Limb (tissue), 2 donors: Measurements from ENCODE around the gene KRTAP10-2.
A peak's percentile ranks its signal among the peaks of the same experiment; 100 is the strongest.

Experiments
- DNase-seq, 2 donors: peaks; one replicate each; pipeline ENCODE4 v3.0.0-alpha.2; 2016; ENCODE audit errors: extremely low spot score in 2 of 2

The KRTAP10-2 gene

DNA sequence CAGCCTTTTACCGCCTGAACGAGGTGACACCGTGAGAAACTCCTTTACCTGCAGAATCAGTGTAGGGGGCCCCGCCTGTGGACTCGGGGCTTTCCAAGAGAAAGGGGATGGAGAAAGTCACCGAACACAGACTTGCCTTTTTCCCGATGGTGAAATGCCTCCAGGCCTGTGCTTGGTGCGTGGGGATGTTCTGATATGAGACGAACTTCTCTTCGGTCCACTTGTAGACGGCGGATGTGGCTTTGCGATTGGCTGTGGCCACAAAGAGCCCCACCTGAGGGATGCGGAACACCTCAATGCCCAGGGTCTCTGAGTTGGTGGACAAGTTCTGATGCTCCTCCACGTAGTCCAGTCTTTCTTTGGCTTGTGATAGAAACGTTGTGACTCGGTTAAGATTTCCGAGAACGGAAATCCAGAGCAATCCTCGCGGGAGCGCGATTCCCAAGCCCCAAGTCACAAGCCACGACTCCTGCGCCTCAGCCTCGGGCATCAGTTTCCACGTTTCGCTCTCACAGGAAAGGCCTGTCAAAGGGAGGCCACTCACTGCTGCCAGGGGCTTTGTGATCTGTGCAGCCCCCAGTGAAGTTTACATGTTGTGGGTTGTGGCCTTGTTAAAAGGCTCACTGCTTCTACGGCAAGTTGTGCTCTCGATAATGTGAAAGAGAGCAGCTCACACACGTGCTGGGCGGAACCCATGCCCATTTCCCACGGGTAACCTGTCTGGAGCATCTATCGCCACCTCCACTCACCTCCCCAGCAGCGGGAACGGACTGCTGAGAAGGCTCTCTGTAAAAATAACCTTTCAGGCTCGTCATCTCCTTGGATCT is 23.9 kb downstream of the KRTAP10-2 start:
- peak in 1 of 2 donors; percentile 9 for DNase-seq

- DNase-seq, result peak in 1 of 2 donors; percentile 4
Measured at GRCh38 chr21:44526096-44526997, 25.0 kb downstream of the KRTAP10-2 start.

DNA sequence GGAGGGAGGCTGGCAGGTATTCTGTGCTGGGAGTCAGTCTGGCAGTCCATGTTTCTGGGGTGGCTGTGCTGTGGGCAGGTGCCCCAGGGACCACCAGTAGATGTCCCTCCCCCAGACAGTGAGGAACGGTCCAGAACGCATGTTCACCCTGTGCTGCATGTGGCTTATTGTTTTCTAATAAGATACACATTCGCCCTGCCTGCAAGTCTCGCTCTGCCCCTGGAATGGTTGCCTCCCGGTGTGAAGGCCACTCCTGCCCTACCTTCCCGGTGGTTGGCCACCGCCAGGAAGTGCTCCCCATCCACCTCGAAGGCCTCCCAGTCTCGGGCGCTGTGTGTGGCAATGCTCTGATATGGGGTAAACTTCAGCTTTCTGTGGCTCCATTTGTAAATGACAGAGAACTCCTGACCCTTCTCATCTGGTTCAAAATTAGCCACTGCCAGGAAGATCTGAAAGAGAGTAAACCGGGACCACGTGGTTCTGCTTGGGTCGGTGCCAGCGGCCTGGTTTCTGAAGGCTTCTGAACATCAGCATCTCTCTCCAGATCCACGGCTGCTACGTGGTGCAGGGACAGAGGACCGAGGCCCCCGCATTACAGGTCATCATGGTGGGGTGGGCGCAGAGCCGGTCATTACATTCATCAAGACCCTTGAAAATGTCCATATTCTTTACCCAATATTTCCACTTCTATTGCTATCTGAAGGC is 25.8 kb downstream of the KRTAP10-2 start:
- DNase-seq, result peak in 1 of 2 donors; percentile 6

DNA sequence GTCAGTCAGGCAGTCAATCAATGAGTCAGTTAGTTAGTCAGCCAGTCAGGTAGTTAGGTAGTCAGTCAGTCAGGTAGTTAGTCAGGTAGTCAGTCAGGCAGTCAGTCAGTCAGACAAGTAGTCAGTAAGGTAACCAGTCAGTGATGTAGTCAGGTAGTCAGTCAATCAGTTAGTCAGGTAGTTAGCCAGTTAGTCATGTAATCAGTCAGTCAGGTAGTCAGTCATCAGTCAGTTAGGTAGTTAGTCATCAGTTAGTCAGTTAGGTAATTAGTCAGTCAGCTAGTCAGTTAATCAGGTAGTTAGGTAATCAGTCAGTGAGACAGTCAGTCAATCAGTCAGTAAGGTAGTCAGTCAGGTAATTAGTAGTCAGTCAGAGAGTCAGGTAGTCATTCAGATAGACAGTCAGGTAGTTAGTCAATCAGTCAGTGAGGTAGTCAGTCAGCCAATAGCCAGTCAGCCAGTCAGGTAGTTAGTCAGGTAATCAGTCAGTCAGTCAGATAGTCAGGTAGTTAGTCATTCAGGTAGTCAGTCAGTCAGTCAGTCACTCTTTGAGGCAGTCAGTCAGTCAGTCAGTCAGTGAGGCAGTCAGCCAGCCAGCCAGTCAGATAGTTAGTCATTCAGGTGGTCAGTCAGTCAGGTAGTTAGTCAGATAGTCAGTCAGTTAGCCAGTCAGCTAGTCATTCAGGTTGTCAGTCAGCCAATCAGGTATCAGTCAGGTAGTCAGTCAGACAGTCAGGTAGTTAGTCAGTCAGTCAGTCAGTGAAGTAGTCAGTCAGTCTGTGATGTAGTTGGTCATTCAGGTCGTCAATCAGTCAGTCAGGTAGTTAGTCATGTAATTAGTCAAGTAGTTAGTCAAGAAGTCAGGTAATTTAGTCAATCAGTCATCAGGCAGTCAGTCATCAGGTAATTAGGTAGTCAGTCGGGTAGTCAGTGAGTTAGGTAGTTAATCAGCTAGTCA is 26.6 kb downstream of the KRTAP10-2 start:
- DNase-seq, result no peak

DNA sequence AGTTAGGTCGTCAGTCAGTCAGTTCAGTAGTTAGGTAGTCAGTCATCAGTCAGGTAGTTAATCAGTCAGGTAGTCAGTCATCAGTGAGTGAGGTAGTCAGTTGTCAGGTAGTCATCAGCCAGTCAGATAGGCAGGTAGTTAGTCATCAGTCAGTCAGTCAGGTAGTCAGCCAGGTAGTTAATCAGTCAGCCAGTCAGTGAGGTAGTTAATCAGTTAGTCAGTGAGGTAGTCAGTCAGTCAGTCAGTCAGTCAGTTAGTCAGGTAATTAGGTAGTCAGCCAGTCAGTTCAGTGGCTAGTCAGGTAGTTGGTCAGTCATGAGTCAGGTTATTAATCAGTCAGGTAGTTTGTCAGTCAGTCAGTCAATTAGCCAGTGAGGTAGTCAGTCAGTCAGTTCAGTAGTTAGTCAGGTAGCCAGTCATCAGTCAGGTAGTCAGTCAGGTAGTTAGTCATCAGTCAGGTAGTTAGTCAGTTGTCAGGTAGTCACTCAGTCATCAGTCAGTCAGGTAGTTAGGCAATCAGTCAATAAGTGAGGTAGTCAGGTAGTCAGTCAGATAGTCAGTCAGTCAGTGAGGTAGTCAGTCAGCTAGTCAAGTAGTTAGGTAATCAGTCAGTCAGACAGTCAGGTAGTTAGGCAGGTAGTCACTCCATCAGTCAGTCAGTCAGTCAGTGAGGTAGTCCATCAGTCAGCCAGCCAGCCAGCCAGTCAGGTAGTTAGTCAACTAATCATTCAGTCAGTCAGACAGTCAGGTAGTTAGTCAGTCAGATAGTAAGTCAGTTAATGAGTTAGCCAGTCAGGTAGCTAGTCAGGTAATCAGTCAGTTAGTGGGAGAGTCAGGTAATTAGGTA is 27.5 kb downstream of the KRTAP10-2 start:
- DNase-seq, result peak in 1 of 2 donors; percentile 5

- DNase-seq, result no peak
Measured at GRCh38 chr21:44522753-44523204, 28.5 kb downstream of the KRTAP10-2 start.

- DNase-seq, result peak in 1 of 2 donors; percentile 22
Measured at GRCh38 chr21:44521928-44522752, 29.2 kb downstream of the KRTAP10-2 start.

GRCh38 chr21:44521301-44521927 is 29.9 kb downstream of the KRTAP10-2 start:
- DNase-seq, result peak in 1 of 2 donors; percentile 24

- no peak for DNase-seq
Measured at GRCh38 chr21:44520326-44521300, 30.7 kb downstream of the KRTAP10-2 start.

DNA sequence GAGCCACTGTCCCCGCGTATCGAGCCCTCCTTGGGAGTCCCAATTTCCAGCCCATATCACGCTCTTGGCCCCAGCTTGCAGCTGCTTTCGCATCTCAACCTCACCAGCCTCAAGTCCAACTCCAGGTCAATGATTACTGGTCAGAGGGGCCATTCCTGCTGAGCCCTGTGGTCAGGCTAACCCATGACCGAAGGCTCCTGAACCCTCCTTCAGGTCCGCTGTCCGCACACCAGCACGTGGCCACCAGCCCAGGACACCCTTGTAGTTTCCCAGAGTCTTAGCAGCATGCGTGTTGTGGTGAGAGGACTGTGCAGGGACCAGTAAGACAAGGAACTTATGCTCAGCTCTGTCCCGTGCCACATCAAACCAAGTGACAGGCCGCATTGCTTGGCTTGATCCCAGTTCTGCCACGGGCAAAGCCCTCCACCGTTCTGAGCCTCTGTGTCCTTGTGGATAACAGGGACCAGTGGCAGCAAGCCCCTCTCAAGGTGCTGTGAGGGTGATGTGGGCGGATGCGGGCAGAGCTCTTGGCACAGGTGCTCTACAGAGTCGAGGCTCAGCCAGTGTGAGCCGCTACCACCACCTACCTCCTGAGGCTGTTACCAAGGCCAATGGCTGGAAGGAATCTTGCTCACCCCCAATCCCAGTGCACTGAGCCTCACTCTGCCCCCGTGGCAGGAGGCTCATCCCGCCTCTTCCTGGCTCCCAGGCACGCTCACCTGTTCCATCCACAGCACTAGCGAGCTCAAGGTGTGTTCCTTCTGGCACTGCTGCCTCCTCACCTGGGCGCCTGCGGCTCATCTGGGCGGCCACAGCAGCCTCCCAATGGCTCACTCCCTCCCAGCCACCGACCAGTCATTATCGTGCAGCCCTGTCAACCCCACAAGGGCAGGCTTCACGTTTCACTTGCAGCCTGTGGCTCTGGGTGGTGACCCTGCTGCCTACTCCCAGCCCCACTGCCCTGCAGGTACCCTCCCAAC is 31.7 kb downstream of the KRTAP10-2 start:
- no peak for DNase-seq

GRCh38 chr21:44518686-44519085 is 32.6 kb downstream of the KRTAP10-2 start:
- no peak for DNase-seq

GRCh38 chr21:44517175-44517899 is 34.0 kb downstream of the KRTAP10-2 start:
- DNase-seq, result no peak

GRCh38 chr21:44516828-44517174 is 34.5 kb downstream of the KRTAP10-2 start:
- DNase-seq, result no peak

DNA sequence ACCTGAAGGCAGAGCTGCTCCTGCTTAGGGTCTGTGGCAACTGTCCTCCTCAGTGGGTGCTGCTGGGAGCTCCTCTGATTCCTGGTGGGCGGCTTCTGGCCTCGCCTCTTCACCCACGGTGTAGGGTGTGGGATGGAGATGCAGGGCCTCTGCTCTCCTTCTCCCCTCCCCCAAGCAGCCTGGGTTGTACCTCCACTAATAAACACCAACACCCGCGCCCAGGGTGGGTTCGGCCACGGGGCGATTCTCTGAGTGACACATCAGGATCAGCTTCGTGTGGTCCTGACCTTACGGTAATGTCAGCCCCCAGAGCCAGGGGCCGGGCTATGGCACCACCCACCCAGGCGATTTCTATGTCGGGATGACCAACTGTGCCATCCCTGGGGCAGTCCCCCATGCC is 35.0 kb downstream of the KRTAP10-2 start:
- no peak for DNase-seq
